Kidney capillary endothelial cell (primary cell): ENCODE measurements around the gene UBE2I.
"Not testable (repeated sequence)": the region's sequence is repeated elsewhere in the genome, so short reads cannot be mapped to it uniquely, and the experiment has no call there.

ENCODE experiments used
- DNase-seq: peaks from one replicate; pipeline ENCODE4 v3.0.0-alpha.2; 2018; ENCODE audit warnings: low spot score

The UBE2I gene

DNA sequence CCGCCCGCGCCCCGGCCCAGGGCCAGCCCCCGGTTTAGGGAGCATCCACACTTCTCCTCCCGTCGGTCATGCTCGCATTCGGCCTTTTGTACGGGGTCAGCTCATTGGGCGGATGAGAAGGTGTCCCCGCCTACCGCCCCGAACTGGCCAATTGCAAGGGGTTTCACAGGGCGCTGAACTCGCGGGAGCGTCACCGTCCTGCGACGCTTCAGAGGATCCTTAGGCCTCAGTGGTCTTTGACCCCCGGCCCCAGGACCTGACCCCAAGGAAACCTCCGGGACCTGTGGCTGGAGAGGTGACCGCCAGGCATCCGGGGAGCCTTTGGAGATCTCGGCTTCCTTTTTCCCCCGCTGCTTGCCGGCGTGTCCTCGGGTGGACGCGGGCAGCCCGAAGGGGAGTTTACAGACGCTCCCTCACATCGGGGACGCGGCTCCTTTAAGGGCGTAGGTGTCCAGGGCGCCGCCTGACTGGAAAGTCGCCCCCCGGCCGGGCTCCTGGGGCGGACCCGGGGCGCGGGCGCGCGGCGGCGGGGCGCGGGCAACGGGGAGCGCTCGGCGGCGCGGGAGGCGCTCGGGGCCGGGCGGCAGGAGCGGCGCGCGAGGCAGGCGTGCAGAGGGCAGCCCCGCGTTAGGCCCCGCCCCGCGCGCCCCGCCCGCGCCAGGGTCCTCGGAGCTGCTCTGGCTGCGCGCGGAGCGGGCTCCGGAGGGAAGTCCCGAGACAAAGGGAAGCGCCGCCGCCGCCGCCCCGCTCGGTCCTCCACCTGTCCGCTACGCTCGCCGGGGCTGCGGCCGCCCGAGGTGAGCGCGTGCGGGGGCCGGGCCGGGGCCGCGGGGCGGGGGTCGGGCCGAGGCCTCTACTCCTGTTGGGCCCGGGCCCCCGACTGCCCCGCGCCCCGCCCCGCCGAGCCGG, at the start of gene UBE2I:
TSS of gene UBE2I (plus strand) at position 660 of the 909 bp plus-strand sequence. CDS start 4,395 bp downstream, outside the sequence.
- DNase-seq: peak; percentile 95

DNA sequence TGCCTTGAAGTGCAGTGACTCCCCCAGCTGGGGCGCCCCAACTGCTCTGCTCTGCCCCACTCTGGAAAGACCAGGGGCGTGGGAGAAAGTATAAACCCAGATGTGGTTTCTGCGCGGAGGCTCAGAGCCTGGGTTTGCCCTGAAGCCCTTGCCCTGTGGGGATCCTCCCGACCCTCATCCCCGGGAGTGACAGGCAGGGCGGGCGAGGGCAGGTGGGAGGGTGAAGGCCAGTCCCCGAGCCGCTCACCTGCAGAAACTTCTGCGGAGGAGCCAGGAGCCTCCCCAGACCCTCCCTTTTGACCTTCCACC, 49.7 kb upstream of the UBE2I start:
- no peak for DNase-seq

DNA sequence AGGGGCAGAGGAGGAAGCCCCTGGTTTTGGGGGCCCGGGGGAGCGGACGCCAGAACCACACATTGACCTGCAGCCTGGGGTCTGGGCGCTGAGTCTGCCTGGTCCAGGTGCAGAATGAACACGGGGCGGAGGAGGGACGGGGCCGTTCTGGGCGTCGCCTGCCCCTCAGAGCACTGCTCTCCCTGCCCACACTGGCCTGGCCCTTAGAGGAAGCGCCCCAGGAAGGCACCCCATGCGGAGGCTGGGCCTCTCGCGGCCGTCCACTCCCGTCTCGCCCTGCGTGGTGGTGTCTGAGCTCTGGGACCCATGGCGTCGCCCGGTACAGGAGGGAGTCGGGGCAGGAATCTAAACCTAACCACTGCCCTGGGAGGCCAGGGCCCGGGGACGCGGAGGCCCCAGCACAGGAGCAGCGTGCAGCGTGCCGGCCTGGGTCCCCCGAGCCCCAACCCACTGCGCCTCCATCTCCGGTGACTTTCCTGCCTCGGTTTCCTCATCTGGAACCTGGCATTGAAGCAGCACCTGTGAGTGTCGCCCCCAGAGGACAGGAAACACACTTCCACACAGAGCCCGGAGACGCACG, 49.2 kb upstream of the UBE2I start:
- DNase-seq: no peak

DNA sequence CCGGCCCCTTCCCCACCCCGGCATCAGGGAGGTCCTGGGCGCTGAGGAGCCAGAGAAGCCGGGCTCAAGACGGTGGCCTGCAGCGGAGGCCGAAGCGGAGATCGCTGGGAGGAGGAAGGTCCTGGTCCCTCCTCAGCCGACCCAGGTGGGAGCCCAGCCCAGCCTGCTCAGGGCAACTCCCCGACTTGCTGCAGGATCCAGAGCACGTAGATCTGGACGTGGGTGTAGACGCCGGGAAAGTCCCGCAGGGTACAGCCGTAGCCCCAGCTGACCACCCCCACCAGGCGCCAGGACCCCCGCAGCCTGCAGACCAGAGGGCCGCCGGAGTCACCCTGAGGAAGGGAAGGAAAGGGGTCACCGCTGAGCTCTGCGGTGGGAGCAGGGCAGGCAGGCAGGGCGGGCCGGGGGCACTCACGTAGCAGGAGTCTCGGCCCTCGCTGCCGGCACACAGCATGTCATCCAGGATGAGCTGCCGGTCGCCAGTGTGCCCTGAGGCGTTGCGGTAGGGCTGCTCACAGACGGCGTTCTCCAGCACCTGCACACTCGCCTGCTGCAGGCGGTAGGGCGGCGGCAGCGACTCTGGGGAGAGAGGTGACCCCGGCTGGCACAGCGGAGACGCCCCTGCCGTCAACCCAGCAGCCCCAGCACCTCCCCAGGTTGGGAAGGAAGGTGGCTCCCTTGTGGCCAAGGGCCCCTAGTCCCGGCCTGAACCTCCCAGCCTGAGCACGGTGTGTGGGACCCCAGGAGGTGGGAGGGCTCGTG, 48.1 kb upstream of the UBE2I start:
- DNase-seq: no peak

DNA sequence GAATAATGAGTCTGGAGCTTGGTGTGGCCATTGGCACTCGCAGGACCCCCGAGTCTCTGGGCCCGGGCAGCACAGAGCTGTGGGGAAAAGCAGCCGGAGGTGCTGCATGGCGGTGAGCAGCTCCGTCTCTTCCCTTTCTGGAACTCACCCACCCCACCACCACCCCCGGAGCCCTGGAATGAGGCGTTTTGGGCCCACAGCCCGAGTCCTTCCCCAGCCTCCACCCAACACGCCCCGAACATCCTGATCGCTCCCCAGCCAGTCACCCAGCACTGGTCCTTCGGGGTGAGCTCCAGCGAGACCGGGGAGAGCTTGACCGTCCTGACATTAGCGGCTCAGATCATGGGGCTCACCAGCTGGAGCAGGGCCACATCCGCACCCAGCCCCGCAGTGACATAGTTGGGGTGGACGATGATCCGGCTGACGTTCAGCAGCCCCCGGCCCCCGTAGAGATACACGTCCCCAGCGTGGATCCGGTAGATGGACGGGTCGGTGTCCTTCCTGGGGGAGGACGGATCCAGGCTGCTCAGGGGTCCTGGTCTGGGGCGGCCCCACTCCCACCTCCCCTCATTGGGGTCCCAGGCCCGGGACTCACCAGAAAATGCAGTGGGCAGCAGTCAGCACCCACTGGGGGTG, 47.1 kb upstream of the UBE2I start:
- DNase-seq: no peak

DNA sequence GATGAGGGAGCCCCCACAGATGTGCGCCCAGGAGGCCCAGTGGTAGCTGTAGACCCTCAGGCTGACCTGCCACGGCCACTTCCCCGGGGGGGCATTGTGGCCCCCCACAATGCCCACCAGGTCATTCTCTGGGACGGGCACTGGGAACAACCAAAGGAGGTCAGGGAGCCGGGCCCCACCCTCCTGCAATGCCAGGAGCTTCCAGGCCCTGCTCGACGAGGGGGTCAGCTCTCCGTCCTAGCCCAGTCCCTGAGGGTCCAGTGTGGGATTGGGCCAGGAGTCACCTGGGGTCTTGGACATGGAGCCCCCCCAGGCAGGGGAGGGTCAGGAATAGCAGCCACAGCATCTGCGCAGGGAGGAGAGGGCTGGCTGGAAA, 46.6 kb upstream of the UBE2I start:
- no peak for DNase-seq

DNA sequence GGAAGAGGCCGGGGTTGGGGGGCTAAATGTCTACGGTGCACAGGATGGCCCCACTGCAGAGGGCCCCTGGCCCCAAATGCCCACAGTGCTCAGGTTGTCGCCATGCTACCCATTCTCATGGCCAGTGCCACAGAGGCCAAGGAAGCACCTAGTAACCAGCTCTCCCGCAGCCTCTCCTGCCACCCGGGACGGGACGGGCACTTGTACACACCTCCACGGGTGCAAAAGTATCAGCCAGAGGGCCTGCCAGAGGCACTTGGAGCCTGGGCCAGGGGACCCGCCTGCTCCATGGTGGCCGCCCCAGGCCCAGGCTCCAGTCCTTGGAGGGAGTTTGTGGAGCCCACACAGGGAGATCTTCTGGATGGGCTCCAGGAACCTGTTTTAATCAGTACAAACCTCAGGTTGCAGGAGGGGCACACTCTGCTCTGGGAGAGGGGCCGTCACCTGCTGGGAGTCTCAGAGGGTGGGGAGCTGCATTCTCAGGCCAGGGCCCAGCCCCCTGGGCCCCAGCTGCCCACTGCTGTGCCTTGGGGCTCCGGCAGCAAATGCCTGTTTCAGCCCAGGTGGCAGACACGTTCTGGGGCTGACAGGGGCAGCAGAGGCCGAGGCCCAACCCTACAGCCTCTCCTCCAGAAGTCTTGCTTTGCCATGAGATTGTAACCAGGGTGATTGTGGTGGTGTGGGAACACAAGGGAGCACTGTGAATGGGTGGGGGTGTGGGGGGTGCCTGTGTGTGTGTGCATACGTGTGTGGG, 45.7 kb upstream of the UBE2I start:
- no peak for DNase-seq

DNA sequence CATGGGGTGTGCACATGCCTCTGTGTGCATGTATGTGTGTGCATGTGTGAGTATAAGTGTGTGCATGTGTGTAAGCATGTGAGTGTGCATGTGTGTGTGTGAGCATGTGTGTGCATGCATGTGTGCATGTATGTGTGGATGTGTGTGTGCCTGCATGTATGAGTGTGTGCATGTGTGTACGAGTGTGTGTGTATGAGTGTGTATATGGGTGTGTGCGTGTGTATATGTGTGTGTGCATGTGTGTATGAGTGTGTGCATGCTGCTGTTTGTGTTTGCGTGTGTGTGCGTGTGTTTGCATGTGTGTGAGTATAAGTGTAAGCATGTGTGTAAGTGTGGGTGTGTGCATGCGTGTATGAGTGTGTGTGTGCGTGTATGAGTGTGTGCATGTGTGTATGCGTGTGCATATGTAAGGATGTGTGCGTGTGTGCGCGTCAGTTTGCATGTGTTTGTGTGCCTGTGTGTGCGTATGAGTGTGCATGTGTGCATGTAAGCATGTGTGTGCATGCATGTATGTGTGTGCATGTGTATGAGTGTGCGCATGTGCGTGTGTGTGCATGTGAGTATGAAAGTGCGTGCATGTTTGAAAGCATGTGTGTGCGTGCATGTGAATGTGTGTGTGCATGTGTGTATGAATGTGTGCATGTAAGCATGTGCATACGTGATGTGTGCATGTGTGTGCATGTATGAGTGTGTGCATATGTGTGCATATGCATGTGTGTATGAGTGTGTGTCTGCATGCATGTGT, 44.9 kb upstream of the UBE2I start:
- DNase-seq: no peak

DNA sequence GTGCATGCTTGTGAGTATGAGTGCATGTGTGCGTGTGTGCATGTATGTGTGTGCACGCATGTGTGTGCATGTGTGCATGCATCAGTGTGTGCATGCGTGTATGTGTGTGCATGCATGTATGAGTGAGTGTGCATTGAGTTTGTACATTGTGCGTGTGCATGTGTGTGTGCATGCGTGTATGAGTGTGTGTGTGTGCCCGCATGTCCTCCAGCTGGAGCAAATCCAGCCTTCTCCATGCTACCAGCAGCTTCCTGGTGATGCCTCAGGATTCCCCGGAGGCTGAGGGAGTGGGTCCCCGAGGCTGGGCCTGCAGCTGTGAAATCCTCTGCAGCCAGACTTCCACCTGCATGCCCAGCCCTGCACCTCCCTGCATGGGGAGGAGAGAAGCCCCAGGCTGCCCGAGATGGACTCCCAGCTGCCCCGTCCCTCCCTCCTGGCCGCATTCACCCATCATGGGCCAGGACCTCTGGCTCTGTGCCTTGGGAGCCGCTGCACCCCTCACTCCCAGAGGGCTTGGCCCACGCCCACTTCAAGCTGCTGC, 44.3 kb upstream of the UBE2I start:
- DNase-seq: no peak

DNA sequence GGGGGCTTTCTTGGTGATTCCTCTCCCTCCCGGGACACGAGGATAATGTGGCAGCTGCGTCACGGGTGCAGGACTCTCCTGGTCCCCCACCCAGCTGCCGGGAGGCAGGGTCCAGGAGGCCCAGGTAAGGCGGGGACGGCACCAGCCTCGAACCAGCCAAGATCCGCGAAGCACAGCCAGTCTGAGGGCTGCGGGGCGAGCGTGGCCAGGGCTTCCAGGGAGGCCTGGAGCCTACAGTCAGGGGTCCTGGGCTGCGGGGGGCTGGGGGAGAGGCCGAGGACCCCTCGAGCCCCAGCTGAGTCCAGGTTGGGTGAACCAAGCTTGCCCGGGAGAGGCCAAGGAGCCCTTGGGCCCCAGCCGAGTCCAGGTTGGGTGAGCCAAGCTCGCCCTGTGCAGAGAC, 43.6 kb upstream of the UBE2I start:
- no peak for DNase-seq

DNA sequence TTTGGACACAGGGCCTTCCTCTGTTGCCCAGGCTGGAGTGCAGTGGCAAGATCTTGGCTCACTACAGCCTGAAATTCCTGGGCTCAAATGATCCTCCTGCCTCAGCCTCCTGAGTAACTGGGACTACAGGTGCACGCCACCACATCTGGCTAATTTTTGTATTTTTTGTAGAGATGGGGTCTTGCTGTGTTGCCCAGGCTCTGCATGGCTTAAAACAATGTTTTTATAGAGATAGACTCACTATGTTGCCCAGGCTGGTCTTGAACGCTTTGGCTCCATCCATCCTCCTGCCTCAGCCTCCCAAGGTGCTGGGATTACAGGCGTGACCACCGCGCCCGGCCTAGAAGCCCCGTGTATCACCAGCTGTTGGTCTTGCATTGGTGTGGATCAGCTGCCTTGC, 40.0 kb upstream of the UBE2I start:
- DNase-seq: not testable (repeated sequence)

DNA sequence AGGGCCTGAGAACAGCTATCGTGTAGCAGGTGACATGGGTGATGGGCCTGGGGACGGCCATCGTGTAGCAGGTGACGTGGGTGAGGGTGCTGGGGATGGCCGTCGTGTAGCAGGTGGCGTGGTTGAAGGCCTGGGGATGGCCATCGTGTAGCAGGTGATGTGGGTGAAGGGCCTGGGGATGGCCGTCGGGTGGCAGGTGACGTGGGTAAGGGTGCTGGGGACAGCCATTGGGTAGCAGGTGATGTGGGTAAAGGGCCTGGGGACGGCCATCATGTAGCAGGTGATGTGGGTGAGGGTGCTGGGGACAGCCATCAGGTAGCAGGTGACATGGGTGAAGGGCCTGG, 38.1 kb upstream of the UBE2I start:
- DNase-seq: no peak

DNA sequence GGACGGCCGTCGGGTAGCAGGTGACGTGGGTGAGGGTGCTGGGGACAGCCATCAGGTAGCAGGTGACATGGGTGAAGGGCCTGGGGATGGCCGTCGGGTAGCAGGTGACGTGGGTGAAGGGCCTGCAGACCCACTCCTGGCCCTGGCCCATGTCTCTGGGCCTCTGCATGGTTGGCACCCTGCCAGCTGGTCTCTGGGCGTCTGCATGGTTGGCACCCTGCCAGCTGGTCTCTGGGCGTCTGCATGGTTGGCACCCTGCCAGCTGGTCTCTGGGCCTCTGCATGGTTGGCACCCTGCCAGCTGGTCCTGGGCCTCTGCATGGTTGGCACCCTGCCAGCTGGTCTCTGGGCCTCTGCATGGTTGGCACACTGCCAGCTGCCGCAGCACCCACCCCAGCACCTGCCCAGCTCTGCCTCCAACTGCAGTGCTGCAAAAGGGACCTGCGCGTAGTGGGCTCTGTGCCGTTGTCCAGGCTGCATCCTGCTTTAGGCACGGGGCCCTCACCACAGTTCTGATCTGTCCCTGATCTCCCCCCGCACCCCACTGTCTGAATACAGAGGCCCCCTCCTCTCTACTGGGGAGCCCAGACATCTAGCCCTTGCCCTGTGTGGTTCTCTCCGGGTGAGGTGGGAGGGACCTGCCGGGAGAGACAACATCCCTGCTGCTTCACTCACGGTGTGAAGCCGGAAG, 37.6 kb upstream of the UBE2I start:
- DNase-seq: peak; percentile 20

DNA sequence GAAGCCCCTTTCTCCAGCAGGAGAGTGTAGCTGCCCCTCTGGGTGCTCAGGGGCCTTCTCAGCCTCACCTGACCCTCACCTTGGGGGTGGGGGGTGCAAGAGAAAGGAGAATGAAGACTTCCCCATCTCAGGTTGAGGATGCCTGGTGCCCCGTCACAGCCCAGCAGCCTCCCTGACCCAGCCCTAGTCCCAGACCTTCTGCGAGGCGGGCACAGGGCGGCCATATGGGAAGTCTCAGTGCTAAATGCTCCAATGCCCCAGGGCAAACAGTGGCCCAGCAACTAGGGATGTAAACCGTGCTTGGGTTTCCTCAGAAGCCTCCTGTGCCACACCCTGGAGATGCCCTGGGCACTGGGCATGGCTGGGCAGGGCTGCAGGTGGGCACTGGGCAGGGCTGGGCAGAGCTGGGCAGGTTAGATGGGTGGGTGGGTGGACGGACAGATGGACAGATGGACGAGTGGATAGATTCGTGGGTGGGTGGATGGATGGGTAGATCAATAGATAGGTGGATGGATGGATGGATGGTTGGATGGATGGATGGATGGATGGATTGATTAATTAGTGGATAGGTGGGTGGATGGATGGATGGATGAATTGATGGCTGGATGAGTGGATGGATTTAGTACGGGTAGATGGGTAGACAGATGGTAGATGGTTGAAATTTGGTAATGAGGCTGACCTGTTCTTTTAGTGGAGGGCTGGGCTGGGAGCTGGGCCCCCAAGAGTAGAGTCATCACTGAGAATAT, 36.8 kb upstream of the UBE2I start:
- DNase-seq: no peak

DNA sequence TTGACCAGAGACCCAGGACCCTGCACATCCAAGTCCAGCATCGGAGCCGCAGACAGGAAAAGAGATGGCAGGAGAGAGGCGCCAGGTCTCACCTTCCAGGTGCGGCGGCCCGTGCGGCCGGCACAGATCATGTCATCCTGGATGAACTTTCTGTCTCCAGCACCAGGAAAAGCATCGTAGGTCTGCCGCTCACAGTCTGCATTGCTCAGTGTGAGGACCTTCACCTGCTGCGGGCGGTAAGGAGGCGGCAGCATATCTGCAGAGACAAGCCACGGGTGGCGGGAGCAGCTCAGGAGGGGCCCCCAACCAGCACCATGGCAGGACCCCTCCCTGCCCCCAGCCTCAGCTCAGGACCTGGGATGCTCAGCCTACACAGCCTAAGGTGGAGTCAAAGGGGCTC, 35.6 kb upstream of the UBE2I start:
- no peak for DNase-seq

DNA sequence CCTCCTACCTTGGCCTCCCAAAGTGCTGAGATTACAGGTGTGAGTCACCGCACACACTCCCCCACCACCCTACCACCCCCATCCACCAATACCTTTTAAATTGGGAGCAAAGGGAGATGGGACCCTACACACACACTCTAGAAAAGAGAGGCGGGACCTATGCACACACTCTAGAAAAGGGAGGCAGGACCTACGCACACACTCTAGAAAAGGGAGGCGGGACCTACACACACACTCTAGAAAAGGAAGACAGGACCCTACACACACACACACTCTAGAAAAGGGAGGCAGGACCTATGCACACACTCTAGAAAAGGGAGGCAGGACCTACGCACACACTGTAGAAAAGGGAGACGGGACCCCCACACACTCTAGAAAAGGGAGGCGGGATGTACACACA, 34.7 kb upstream of the UBE2I start:
- no peak for DNase-seq

DNA sequence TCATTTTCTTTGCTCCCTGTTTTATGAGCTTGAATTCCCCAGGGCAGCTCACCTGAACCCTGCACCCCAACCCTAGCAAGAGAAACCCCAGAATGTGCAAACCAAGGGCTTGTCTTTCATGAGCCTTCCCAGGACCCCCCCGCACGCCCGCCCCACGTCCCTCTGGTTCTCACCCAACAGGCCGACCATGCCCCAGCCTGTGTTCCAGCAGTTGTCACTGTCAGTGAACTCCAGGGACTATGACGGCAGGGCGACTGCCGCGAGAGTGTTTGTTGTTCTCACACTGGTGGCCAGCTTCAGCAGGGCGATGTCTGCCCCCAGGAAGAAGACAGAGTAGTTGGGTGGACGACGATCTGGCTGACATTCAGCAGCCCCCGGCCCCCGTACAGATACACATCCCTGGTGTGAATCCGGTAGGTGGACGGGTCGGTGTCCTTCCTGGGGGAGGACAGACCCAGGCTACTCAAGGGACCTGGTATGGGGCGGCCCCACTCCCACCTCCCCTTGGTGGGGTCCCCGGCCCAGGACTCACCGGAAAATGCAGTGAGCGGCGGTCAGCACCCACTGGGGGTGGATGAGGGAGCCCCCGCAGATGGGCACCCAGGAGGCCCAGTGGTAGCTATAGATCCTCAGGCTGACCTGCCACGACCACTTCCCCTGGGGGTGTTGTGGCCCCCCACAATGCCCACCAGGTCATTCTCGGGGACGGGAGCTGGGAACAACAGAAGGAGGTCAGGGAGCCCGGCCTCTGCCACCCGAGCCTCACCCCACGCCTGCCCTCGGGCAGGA, 33.5 kb upstream of the UBE2I start:
- DNase-seq: no peak

DNA sequence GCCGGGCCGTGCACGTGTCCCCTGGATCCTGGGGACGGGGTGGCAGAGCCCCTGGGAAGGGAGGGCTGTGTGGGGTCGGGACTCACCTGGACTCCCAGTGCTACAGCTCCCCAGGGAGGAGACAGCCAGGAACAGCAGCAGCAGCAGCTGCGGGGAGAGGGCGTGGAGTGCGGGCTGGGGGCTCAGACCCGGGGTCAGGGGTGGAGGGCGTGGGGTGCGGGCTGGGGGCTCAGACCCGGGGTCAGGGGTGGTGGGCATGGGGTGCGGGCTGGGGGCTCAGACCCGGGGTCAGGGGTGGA, 32.9 kb upstream of the UBE2I start:
- DNase-seq: no peak

DNA sequence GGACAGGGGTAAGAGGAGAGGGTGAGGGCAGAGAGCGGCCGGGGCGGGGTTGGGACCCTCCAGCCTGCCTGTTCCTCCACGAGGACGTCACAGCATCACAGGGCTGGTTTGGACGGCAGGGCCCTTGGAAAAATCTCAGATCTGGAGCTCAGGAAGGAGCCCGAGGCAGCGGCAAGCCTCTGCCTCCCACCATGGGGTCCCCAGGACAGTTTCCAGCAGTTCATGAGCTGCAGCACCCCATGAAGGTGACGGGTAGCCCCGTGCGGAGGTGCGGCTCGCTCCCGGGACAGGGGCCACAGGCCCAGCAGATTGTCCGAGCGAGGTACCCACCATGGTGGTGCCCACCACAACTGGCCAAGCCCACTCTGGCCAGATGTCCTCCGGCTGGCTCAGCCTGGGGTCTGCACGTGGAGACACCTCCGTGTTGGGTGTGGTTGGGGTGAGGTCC, 32.3 kb upstream of the UBE2I start:
- DNase-seq: no peak
